OCI-LY7 (cell line): ENCODE results near the gene CNOT10. TPM values are rescaled to one million over a fixed set of nuclear protein-coding genes. Genes with fewer than 3 reads are reported as not detected.
"Not testable (repeated sequence)": the region's sequence is repeated elsewhere in the genome, so short reads cannot be mapped to it uniquely, and the experiment has no call there.

Source experiments
- BruUV-seq: library from RNA; stranded (reverse); fragments of 400-500 nt; replicated peaks from 2 replicates; lab custom pipeline; 2021; lab: Mats Ljungman, UMichigan
- CTCF ChIA-PET: fragments of 300-600 bp; sonication (Branson Sonifier 250); formaldehyde crosslinking; loops from one replicate; lab custom pipeline; 2022; ENCODE audit warnings: antibody characterized with exemption; ENCODE audit not compliant: unreplicated experiment; lab: Charles Lee
- POLR2A ChIA-PET: fragments of 300-600 bp; sonication (Branson Sonifier 250); formaldehyde crosslinking; loops from one replicate; lab custom pipeline; 2022; ENCODE audit warnings: antibody characterized with exemption; lab: Charles Lee
- DNase-seq: peaks from one replicate; pipeline ENCODE4 v3.0.0-alpha.2; 2015; ENCODE audit warnings: low spot score
- H2AFZ ChIP-seq: fragments of 200-600 bp; sonication (generic), shearing (Covaris generic); 2 replicates; pipeline ENCODE4 v1.6.1; 2014; ENCODE audit warnings: mild to moderate bottlenecking, antibody characterized with exemption, low read length, moderate library complexity
- H3K27ac ChIP-seq: fragments of 200-600 bp; sonication (generic); 2 replicates; pipeline ENCODE4 v1.5.1; 2014; ENCODE audit warnings: mixed run types, low read depth, mild to moderate bottlenecking, moderate library complexity, low read length, inconsistent platforms; ENCODE audit not compliant: poor library complexity, severe bottlenecking
- H3K36me3 ChIP-seq: fragments of 200-600 bp; sonication (generic); 2 replicates; pipeline ENCODE4 v1.6.1; 2014; ENCODE audit warnings: mild to moderate bottlenecking, antibody characterized with exemption, low read length, moderate library complexity, mixed read lengths; ENCODE audit not compliant: insufficient read depth
- H3K4me1 ChIP-seq: fragments of 200-600 bp; sonication (generic); 2 replicates; pipeline ENCODE4 v1.5.1; 2014; ENCODE audit warnings: mild to moderate bottlenecking, low read length; ENCODE audit not compliant: insufficient read depth, poor library complexity, severe bottlenecking
- H3K4me2 ChIP-seq: fragments of 200-600 bp; sonication (generic); 2 replicates; pipeline ENCODE4 v1.6.1; 2014; ENCODE audit warnings: mild to moderate bottlenecking, low read length
- H3K4me3 ChIP-seq: fragments of 200-600 bp; sonication (generic); 2 replicates; pipeline ENCODE4 v1.5.1; 2014; ENCODE audit warnings: mild to moderate bottlenecking, low read depth, low read length; ENCODE audit not compliant: poor library complexity, severe bottlenecking
- H3K79me2 ChIP-seq: fragments of 200-600 bp; sonication (generic); 2 replicates; pipeline ENCODE4 v1.6.1; 2016; ENCODE audit warnings: low read depth, mild to moderate bottlenecking, low read length, moderate library complexity, mixed read lengths; ENCODE audit not compliant: insufficient read depth
- H3K9me2 ChIP-seq: fragments of 200-600 bp; sonication (generic); 2 replicates; pipeline ENCODE4 v1.6.1; 2016; ENCODE audit warnings: mild to moderate bottlenecking, low read length, mixed read lengths; ENCODE audit not compliant: insufficient read depth
- H3K9me3 ChIP-seq: fragments of 200-600 bp; sonication (generic); 2 replicates; pipeline ENCODE4 v1.6.1; 2014; ENCODE audit warnings: mild to moderate bottlenecking, mixed run types, low read length, mixed read lengths
- H4K20me1 ChIP-seq: fragments of 200-600 bp; sonication (generic); 2 replicates; pipeline ENCODE4 v1.6.1; 2014; ENCODE audit warnings: mild to moderate bottlenecking, antibody characterized with exemption, low read length, moderate library complexity, mixed read lengths; ENCODE audit not compliant: insufficient read depth
- CTCF ChIP-seq: fragments of 200-600 bp; sonication (generic); conservative IDR thresholded peaks from 2 replicates; pipeline ENCODE4 v1.5.1; 2014; ENCODE audit warnings: mild to moderate bottlenecking, antibody characterized with exemption, low read length, moderate library complexity, mixed read lengths
- EZH2phosphoT487 ChIP-seq: fragments of 200-600 bp; sonication (generic); IDR thresholded peaks from 2 replicates; pipeline ENCODE4 v1.6.1; 2018; ENCODE audit warnings: low read depth, borderline replicate concordance, mild to moderate bottlenecking, mixed run types, antibody characterized with exemption, low read length, moderate library complexity, mixed read lengths
- intact Hi-C: fragments of 100-400 bp; cut with micrococcal nuclease; formaldehyde crosslinking; loops from one replicate; pipeline ENCODE4 v1.10.0; 2022; ENCODE audit not compliant: unreplicated experiment
- total RNA-seq, 2 experiments: library from RNA; depleted of rRNA in 1 of 2; stranded (reverse); fragments of >200 nt in 1 of 2; shearing (Covaris generic) in 1 of 2; gene quantifications; 2 replicates each; pipeline ENCODE4 v1.2.3, GENCODE V29; 2014 to 2022

The CNOT10 gene
- total RNA-seq, 2 experiments from 2014 or later = 56.1 to 60.3 TPM

GRCh38 chr3:32780735-32781210, 95.8 kb downstream of the CNOT10 start:
- H3K4me2 ChIP-seq = peak overlapping the region; percentile 92
- H3K4me1 ChIP-seq = no peaks in the 10 kb centered on the region
- no peaks in the 10 kb centered on the region for H3K9me2 ChIP-seq
- no TSS peak for BruUV-seq
- H2AFZ ChIP-seq = peak overlapping the region; percentile 91
- ChIA-PET POLR2A (interaction anchor here (0.7 kb wide), 1 partner anchor 8 kb away, joined by 3 read pairs; no protein-coding TSS in a partner anchor), CTCF (no interaction called here)
- peak overlapping the region; percentile 67 for H3K4me3 ChIP-seq
- intact Hi-C loops = loop anchor here (1.0 kb wide), 1 partner anchor 47 kb away; no protein-coding TSS in a partner anchor
- H3K79me2 ChIP-seq = no peaks in the 10 kb centered on the region
- TF ChIP-seq CTCF (no peak), EZH2phosphoT487 (no peak)
- DNase-seq = no peak
- H3K36me3 ChIP-seq = peaks cover 11% of the 10 kb centered on the region; the same call in 1 of the 2 replicates
- no peak overlapping the region for H3K27ac ChIP-seq
- H3K9me3 ChIP-seq = no peaks in the 10 kb centered on the region
- H4K20me1 ChIP-seq = no peaks in the 10 kb centered on the region

GRCh38 chr3:32781211-32781968, 96.4 kb downstream of the CNOT10 start:
- H3K27ac ChIP-seq = no peak overlapping the region
- H3K9me2 ChIP-seq = no peaks in the 10 kb centered on the region
- peak overlapping the region; percentile 92 for H3K4me2 ChIP-seq
- ChIA-PET POLR2A (interaction anchor here (0.6 to 0.7 kb wide), 2 partner anchors 8 to 9 kb away, joined by 3 read pairs; no protein-coding TSS in a partner anchor), CTCF (no interaction called here)
- BruUV-seq = no TSS peak
- peak; percentile 87 for TF ChIP-seq CTCF
- TF ChIP-seq EZH2phosphoT487 = no peak
- no peaks in the 10 kb centered on the region for H3K4me1 ChIP-seq
- no peaks in the 10 kb centered on the region for H3K9me3 ChIP-seq
- intact Hi-C loops = loop anchor here (1.0 kb wide), 1 partner anchor 48 kb away; no protein-coding TSS in a partner anchor
- no peaks in the 10 kb centered on the region for H3K79me2 ChIP-seq
- peak overlapping the region; percentile 67 for H3K4me3 ChIP-seq
- H4K20me1 ChIP-seq = no peaks in the 10 kb centered on the region
- 0 out of 2 replicates have a peak, but pooled peaks cover 5% of the 10 kb centered on the region for H3K36me3 ChIP-seq
- peak overlapping the region; percentile 91 for H2AFZ ChIP-seq
- DNase-seq = peak; percentile 80

- H3K9me3 ChIP-seq, DNase-seq, H4K20me1 ChIP-seq, BruUV-seq, H3K4me3 ChIP-seq, H3K79me2 ChIP-seq, H3K27ac ChIP-seq, H3K4me1 ChIP-seq, CTCF ChIA-PET, H3K36me3 ChIP-seq, H3K9me2 ChIP-seq, H2AFZ ChIP-seq: not testable (repeated sequence)
- intact Hi-C loops = loop anchor here (1.0 kb wide), 1 partner anchor 49 kb away; no protein-coding TSS in a partner anchor
- POLR2A ChIA-PET = interaction anchor here (0.6 kb wide), 1 partner anchor 10 kb away, joined by 3 read pairs; no protein-coding TSS in a partner anchor
- peak overlapping the region; percentile 92 for H3K4me2 ChIP-seq
Observed at GRCh38 chr3:32781969-32782270, 96.9 kb downstream of the CNOT10 start.
